Measurements from ENCODE around the gene C2CD2. TPM values are rescaled to one million over a fixed set of nuclear protein-coding genes. Genes with fewer than 3 reads are reported as not detected.

Gene C2CD2
- total RNA-seq, 1 experiment from 2014 or later: 12.6 TPM

GRCh38 chr21:41869771-41870170, 84.0 kb downstream of the C2CD2 start:
- Histone ChIP-seq H3K27me3 (replicated peaks; ENCODE audit: control insufficient read depth, insufficient read depth, low read length) (no peaks in the 10 kb centered on the region), H3K36me3 (ENCODE audit: control insufficient read depth, insufficient read depth, low read length) (no peaks in the 10 kb centered on the region), H3K9me3 (no peaks in the 10 kb centered on the region), H3K4me3 (ENCODE audit: low read depth, low read length) (no peak overlapping the region), H3K4me1 (peaks cover 12% of the 10 kb centered on the region)
- intact Hi-C loops (cut with micrococcal nuclease; ENCODE audit: unreplicated experiment): no loop called here
- Mint-ChIP-seq H3K27ac (ENCODE audit: unreplicated experiment) (no peak overlapping the region), H3K9me3 (ENCODE audit: unreplicated experiment) (no peaks in the 10 kb centered on the region), H3K4me1 (ENCODE audit: low read depth, unreplicated experiment) (no peaks in the 10 kb centered on the region), H3K4me3 (ENCODE audit: unreplicated experiment) (no peak overlapping the region), H3K27me3 (ENCODE audit: insufficient read depth, unreplicated experiment) (no peaks in the 10 kb centered on the region), H3K36me3 (ENCODE audit: insufficient read depth, unreplicated experiment) (peaks cover 8% of the 10 kb centered on the region)
- ChIA-PET CTCF (no interaction called here), POLR2A (no interaction called here)
- DNase-seq: no peak
- TF ChIP-seq CTCF (IDR thresholded peaks at IDR 0.05; ENCODE audit: insufficient read depth in 1 of 2, low read depth in 1 of 2, low read length in 1 of 2, severe bottlenecking in 1 of 2, unreplicated experiment in 1 of 2): no peak
- BruUV-seq (replicated peaks): no TSS peak

GRCh38 chr21:41868062-41868710, 85.6 kb downstream of the C2CD2 start:
- H3K36me3 Mint-ChIP-seq (ENCODE audit: insufficient read depth, unreplicated experiment): peaks cover under 1% of the 10 kb centered on the region
- no peaks in the 10 kb centered on the region for H3K27me3 ChIP-seq (replicated peaks; ENCODE audit: control insufficient read depth, insufficient read depth, low read length)
- peaks cover 12% of the 10 kb centered on the region for H3K4me1 ChIP-seq
- no peaks in the 10 kb centered on the region for H3K4me1 Mint-ChIP-seq (ENCODE audit: low read depth, unreplicated experiment)
- intact Hi-C loops (cut with micrococcal nuclease; ENCODE audit: unreplicated experiment): no loop called here
- TF ChIP-seq CTCF (IDR thresholded peaks at IDR 0.05; ENCODE audit: insufficient read depth in 1 of 2, low read depth in 1 of 2, low read length in 1 of 2, severe bottlenecking in 1 of 2, unreplicated experiment in 1 of 2): no peak
- H3K27me3 Mint-ChIP-seq (ENCODE audit: insufficient read depth, unreplicated experiment): no peaks in the 10 kb centered on the region
- no peak overlapping the region for H3K4me3 Mint-ChIP-seq (ENCODE audit: unreplicated experiment)
- BruUV-seq (replicated peaks): no TSS peak
- ChIA-PET POLR2A (interaction anchor here (0.6 kb wide), 1 partner anchor 429 kb away, joined by 4 read pairs; no protein-coding TSS in a partner anchor), CTCF (interaction anchor here (0.7 kb wide), 1 partner anchor 19 kb away, joined by 3 read pairs; no protein-coding TSS in a partner anchor)
- no peak overlapping the region for H3K4me3 ChIP-seq (ENCODE audit: low read depth, low read length)
- no peak for DNase-seq
- H3K36me3 ChIP-seq (ENCODE audit: control insufficient read depth, insufficient read depth, low read length): no peaks in the 10 kb centered on the region
- no peaks in the 10 kb centered on the region for H3K9me3 Mint-ChIP-seq (ENCODE audit: unreplicated experiment)
- H3K9me3 ChIP-seq: no peaks in the 10 kb centered on the region
- no peak overlapping the region for H3K27ac Mint-ChIP-seq (ENCODE audit: unreplicated experiment)

- Histone ChIP-seq H3K4me3 (ENCODE audit: low read depth, low read length) (no peak overlapping the region), H3K4me1 (peaks cover 12% of the 10 kb centered on the region), H3K36me3 (ENCODE audit: control insufficient read depth, insufficient read depth, low read length) (no peaks in the 10 kb centered on the region), H3K9me3 (no peaks in the 10 kb centered on the region), H3K27me3 (replicated peaks; ENCODE audit: control insufficient read depth, insufficient read depth, low read length) (no peaks in the 10 kb centered on the region)
- no TSS peak for BruUV-seq (replicated peaks)
- H3K9me3 Mint-ChIP-seq (ENCODE audit: unreplicated experiment): no peaks in the 10 kb centered on the region
- POLR2A ChIA-PET: no interaction called here
- H3K36me3 Mint-ChIP-seq (ENCODE audit: insufficient read depth, unreplicated experiment): no peaks in the 10 kb centered on the region
- no peaks in the 10 kb centered on the region for H3K27me3 Mint-ChIP-seq (ENCODE audit: insufficient read depth, unreplicated experiment)
- no peak for TF ChIP-seq CTCF (IDR thresholded peaks at IDR 0.05; ENCODE audit: insufficient read depth in 1 of 2, low read depth in 1 of 2, low read length in 1 of 2, severe bottlenecking in 1 of 2, unreplicated experiment in 1 of 2)
- no peaks in the 10 kb centered on the region for H3K4me1 Mint-ChIP-seq (ENCODE audit: low read depth, unreplicated experiment)
- no peak overlapping the region for H3K4me3 Mint-ChIP-seq (ENCODE audit: unreplicated experiment)
- H3K27ac Mint-ChIP-seq (ENCODE audit: unreplicated experiment): no peak overlapping the region
- CTCF ChIA-PET: interaction anchor here (0.7 kb wide), 1 partner anchor 18 kb away, joined by 3 read pairs; no protein-coding TSS in a partner anchor
- no peak for DNase-seq
- intact Hi-C loops (cut with micrococcal nuclease; ENCODE audit: unreplicated experiment): no loop called here
Measured at GRCh38 chr21:41867313-41867712, 86.5 kb downstream of the C2CD2 start.

Data from Caco-2 (cell line).